Right lobe of liver (tissue), 6 donors: ENCODE results near the gene PTPN5. TPM values are rescaled to one million over a fixed set of nuclear protein-coding genes. Genes with fewer than 3 reads are reported as not detected.

Experiments
- ATAC-seq, 4 donors: fragments of 200-7000 bp; cut with Tn5 transposase; one replicate each; pipeline ENCODE4 v1.9.1; 2020; ENCODE audit warnings: mild to moderate bottlenecking in 4 of 4, moderate library complexity in 4 of 4
- DNase-seq, 3 donors: peaks; one replicate each; pipeline ENCODE4 v3.0.0-alpha.2; 2020
- H3K27ac ChIP-seq, 3 donors: fragments of 200-600 bp; one replicate each; pipeline ENCODE4 v1.8.0; 2022
- H3K27me3 ChIP-seq, 2 donors: fragments of 200-600 bp; one replicate each; pipeline ENCODE4 v1.8.0; 2022
- H3K36me3 ChIP-seq, 4 donors: fragments of 200-600 bp; sonication (generic) in 1 of 4; one replicate each; pipeline versions ENCODE4 v1.5.1 to v1.8.0; 2017 to 2022; ENCODE audit warnings: control low read depth in 1 of 4
- H3K4me1 ChIP-seq, 4 donors: fragments of 200-600 bp; sonication (generic) in 1 of 4; one replicate each; pipeline versions ENCODE4 v1.5.1 to v1.8.0; 2017 to 2022; ENCODE audit warnings: control low read depth in 1 of 4
- H3K4me3 ChIP-seq, 3 donors: fragments of 200-600 bp; one replicate each; pipeline ENCODE4 v1.8.0; 2022
- H3K9me3 ChIP-seq, 4 donors: fragments of 200-600 bp; sonication (generic) in 1 of 4; one replicate each; pipeline versions ENCODE4 v1.5.1 to v1.8.0; 2017 to 2022; ENCODE audit warnings: control low read depth in 1 of 4
- CTCF ChIP-seq, 4 donors: fragments of 200-600 bp in 3 of 4; fragments of 450-650 bp in 1 of 4; IDR thresholded peaks; one replicate each; pipeline versions ENCODE4 v1.5.1 to v1.8.0; 2016 to 2022; ENCODE audit warnings: antibody characterized with exemption in 4 of 4, mild to moderate bottlenecking in 2 of 4
- POLR2A ChIP-seq: fragments of 450-650 bp; IDR thresholded peaks from one replicate; pipeline ENCODE4 v1.6.1; 2017; ENCODE audit warnings: antibody characterized with exemption, mild to moderate bottlenecking
- WGBS: methylation state at CpG from one replicate; pipeline ENCODE4 v1.1.6; 2018; ENCODE audit warnings: low coverage, low lambda C conversion rate; ENCODE audit not compliant: insufficient coverage; ENCODE audit errors: missing lambda C conversion rate; 5-methylcytosine and 5-hydroxymethylcytosine counted together
- intact Hi-C, 2 donors: fragments of 100-400 bp; cut with DNase I; formaldehyde crosslinking; loops; one replicate each; pipeline versions ENCODE4 v1.11.2 to v1.14.1; 2022
- total RNA-seq, 6 experiments: library from RNA; depleted of rRNA in 2 of 6; stranded (reverse); fragments of >200 nt in 2 of 6; fragmentation: NEBNext Ultra II Directional in 3 of 6; extraction: Animal tissue kit (Norgen Biotek cat#: 25700) in 3 of 6; gene quantifications; one replicate each; pipeline versions ENCODE4 v1.1.0 to v1.2.4, GENCODE V29; 2016 to 2023
- donor health status: DM: no; HTN: yes; CAD: no.
- donor health status: DM: no; HTN: no; CAD: no.
- donor health status: DM: no; HTN: no; CAD: no.
- donor health status: DM: no; HTN: yes; CAD: no.
- donor health status: DM: no; HTN: yes; CAD: no.

PTPN5 gene
- total RNA-seq, 6 experiments from 2014 or later = not detected

- peaks cover 0 to 8% (median 0%) of the 10 kb centered on the region in 4 donors for H3K4me1 ChIP-seq
- intact Hi-C loops = no loop called here
- TF ChIP-seq CTCF (IDR thresholded peaks at IDR 0.05) = no peak
- no peak for TF ChIP-seq POLR2A
- H3K4me3 ChIP-seq = no peak overlapping the region
- no peak overlapping the region for H3K27ac ChIP-seq
- no peak for ATAC-seq
- no peaks in the 10 kb centered on the region for H3K27me3 ChIP-seq
- WGBS = 81% methylated on average over 4 of the region's 5 CpGs
- no peaks in the 10 kb centered on the region for H3K36me3 ChIP-seq
- H3K9me3 ChIP-seq = no peaks in the 10 kb centered on the region
- no peak for DNase-seq
These were observed 71.3 kb downstream of the PTPN5 start for GRCh38 chr11:18720091-18720807.

- intact Hi-C loops = no loop called here
These were observed 76.1 kb downstream of the PTPN5 start for GRCh38 chr11:18715476-18715875.

GRCh38 chr11:18714443-18714780, 77.2 kb downstream of the PTPN5 start:
- no peak for ATAC-seq
- intact Hi-C loops = no loop called here

More at GRCh38 chr11:18715476-18715875, 76.1 kb downstream of the PTPN5 start:
- H3K9me3 ChIP-seq = no peaks in the 10 kb centered on the region
- no peak for TF ChIP-seq CTCF (IDR thresholded peaks at IDR 0.05)
- TF ChIP-seq POLR2A = no peak
- H3K4me1 ChIP-seq = no peaks in the 10 kb centered on the region
- 70% methylated on average over 2 of the region's 7 CpGs for WGBS
- H3K27ac ChIP-seq = no peak overlapping the region
- no peak for DNase-seq
- no peak overlapping the region for H3K4me3 ChIP-seq
- no peaks in the 10 kb centered on the region for H3K36me3 ChIP-seq
- no peaks in the 10 kb centered on the region for H3K27me3 ChIP-seq
- no peak for ATAC-seq

GRCh38 chr11:18713646-18714442, 77.8 kb downstream of the PTPN5 start:
- no peak overlapping the region for H3K4me3 ChIP-seq
- intact Hi-C loops = no loop called here
- no peaks in the 10 kb centered on the region for H3K27me3 ChIP-seq
- no peaks in the 10 kb centered on the region for H3K9me3 ChIP-seq
- peak in 1 of 4 donors; percentile 6 for ATAC-seq
- H3K27ac ChIP-seq = no peak overlapping the region
- TF ChIP-seq POLR2A (no peak), CTCF (IDR thresholded peaks at IDR 0.05) (no peak)
- H3K4me1 ChIP-seq = no peaks in the 10 kb centered on the region
- DNase-seq = no peak
- no peaks in the 10 kb centered on the region for H3K36me3 ChIP-seq
- WGBS = 85% methylated on average over 15 of the region's 26 CpGs

More at GRCh38 chr11:18714443-18714780, 77.2 kb downstream of the PTPN5 start:
- Histone ChIP-seq H3K36me3 (no peaks in the 10 kb centered on the region), H3K27ac (no peak overlapping the region), H3K27me3 (no peaks in the 10 kb centered on the region), H3K4me1 (no peaks in the 10 kb centered on the region), H3K9me3 (no peaks in the 10 kb centered on the region), H3K4me3 (no peak overlapping the region)
- no peak for TF ChIP-seq CTCF (IDR thresholded peaks at IDR 0.05)
- TF ChIP-seq POLR2A = no peak
- no peak for DNase-seq
- WGBS = 76% methylated on average over 5 of the region's 10 CpGs
